ENCODE results near the gene UEVLD.

Gene UEVLD

GRCh38 chr11:18575361-18575760, 13.2 kb downstream of the UEVLD start:
- no peak overlapping the region for H3K27ac ChIP-seq (ENCODE audit: low read depth, low read length, poor library complexity, severe bottlenecking)
- no peak overlapping the region for H3K4me2 ChIP-seq (ENCODE audit: low read length)
- H3K4me3 ChIP-seq (ENCODE audit: low read depth, low read length, poor library complexity, severe bottlenecking), result no peak overlapping the region
- H3K4me1 ChIP-seq (ENCODE audit: insufficient read depth, low read length, severe bottlenecking), result no peaks in the 10 kb centered on the region
- TF ChIP-seq CTCF (IDR thresholded peaks at IDR 0.05; ENCODE audit: low read length) (no peak), EZH2 (IDR thresholded peaks at IDR 0.05; ENCODE audit: borderline replicate concordance, low read length) (no peak)
- no peak overlapping the region for H3K9ac ChIP-seq (ENCODE audit: low read length)
- no peak overlapping the region for H2AFZ ChIP-seq (ENCODE audit: low read length)
- no peaks in the 10 kb centered on the region for H3K36me3 ChIP-seq (ENCODE audit: insufficient read depth, low read length)
- H3K27me3 ChIP-seq (ENCODE audit: insufficient read depth, low read length), result no peaks in the 10 kb centered on the region
- no peaks in the 10 kb centered on the region for H4K20me1 ChIP-seq (ENCODE audit: insufficient read depth, low read length)
- no peaks in the 10 kb centered on the region for H3K9me2 ChIP-seq (ENCODE audit: low read depth, low read length)
- H3F3A ChIP-seq (ENCODE audit: insufficient read depth, low read length), result no peaks in the 10 kb centered on the region
- H3K9me3 ChIP-seq (ENCODE audit: low read length), result no peaks in the 10 kb centered on the region
- no peaks in the 10 kb centered on the region for H3K79me2 ChIP-seq (ENCODE audit: insufficient read depth, low read length)

- Histone ChIP-seq H3K4me2 (ENCODE audit: low read length) (no peak overlapping the region), H3K9ac (ENCODE audit: low read length) (no peak overlapping the region), H3K27me3 (ENCODE audit: insufficient read depth, low read length) (no peaks in the 10 kb centered on the region), H2AFZ (ENCODE audit: low read length) (no peak overlapping the region), H3K27ac (ENCODE audit: low read depth, low read length, poor library complexity, severe bottlenecking) (no peak overlapping the region), H3K36me3 (ENCODE audit: insufficient read depth, low read length) (no peaks in the 10 kb centered on the region), H3F3A (ENCODE audit: insufficient read depth, low read length) (no peaks in the 10 kb centered on the region), H3K4me3 (ENCODE audit: low read depth, low read length, poor library complexity, severe bottlenecking) (no peak overlapping the region), H4K20me1 (ENCODE audit: insufficient read depth, low read length) (no peaks in the 10 kb centered on the region), H3K9me3 (ENCODE audit: low read length) (no peaks in the 10 kb centered on the region), H3K79me2 (ENCODE audit: insufficient read depth, low read length) (no peaks in the 10 kb centered on the region), H3K9me2 (ENCODE audit: low read depth, low read length) (no peaks in the 10 kb centered on the region), H3K4me1 (ENCODE audit: insufficient read depth, low read length, severe bottlenecking) (no peaks in the 10 kb centered on the region)
- no peak for TF ChIP-seq CTCF (IDR thresholded peaks at IDR 0.05; ENCODE audit: low read length)
- TF ChIP-seq EZH2 (IDR thresholded peaks at IDR 0.05; ENCODE audit: borderline replicate concordance, low read length), result no peak
Observed at GRCh38 chr11:18567081-18567480, 21.5 kb downstream of the UEVLD start.

GRCh38 chr11:18566406-18566805, 22.1 kb downstream of the UEVLD start:
- Histone ChIP-seq H3K9ac (ENCODE audit: low read length) (no peak overlapping the region), H3K79me2 (ENCODE audit: insufficient read depth, low read length) (no peaks in the 10 kb centered on the region), H3K9me2 (ENCODE audit: low read depth, low read length) (no peaks in the 10 kb centered on the region), H3F3A (ENCODE audit: insufficient read depth, low read length) (no peaks in the 10 kb centered on the region), H3K27me3 (ENCODE audit: insufficient read depth, low read length) (no peaks in the 10 kb centered on the region), H3K9me3 (ENCODE audit: low read length) (no peaks in the 10 kb centered on the region), H3K4me3 (ENCODE audit: low read depth, low read length, poor library complexity, severe bottlenecking) (no peak overlapping the region), H3K27ac (ENCODE audit: low read depth, low read length, poor library complexity, severe bottlenecking) (no peak overlapping the region), H4K20me1 (ENCODE audit: insufficient read depth, low read length) (no peaks in the 10 kb centered on the region), H3K36me3 (ENCODE audit: insufficient read depth, low read length) (no peaks in the 10 kb centered on the region), H3K4me2 (ENCODE audit: low read length) (no peak overlapping the region), H2AFZ (ENCODE audit: low read length) (no peak overlapping the region), H3K4me1 (ENCODE audit: insufficient read depth, low read length, severe bottlenecking) (no peaks in the 10 kb centered on the region)
- TF ChIP-seq EZH2 (IDR thresholded peaks at IDR 0.05; ENCODE audit: borderline replicate concordance, low read length) (no peak), CTCF (IDR thresholded peaks at IDR 0.05; ENCODE audit: low read length) (no peak)
